KMS-11 (cell line): Measurements from ENCODE around the gene SLC24A4.

Source experiments
- H2AFZ ChIP-seq: fragments of 200-600 bp; sonication (generic); 2 replicates; pipeline ENCODE4 v1.6.1; 2016; ENCODE audit warnings: antibody characterized with exemption, mixed run types, low read depth
- H3K27ac ChIP-seq: fragments of 200-600 bp; sonication (generic); 2 replicates; pipeline ENCODE4 v1.6.1; 2016; ENCODE audit warnings: mild to moderate bottlenecking, mixed run types
- H3K27me3 ChIP-seq: fragments of 200-600 bp; sonication (generic); 2 replicates; pipeline ENCODE4 v1.6.1; 2017; ENCODE audit warnings: mild to moderate bottlenecking, low read depth, mixed run types, moderate library complexity; ENCODE audit not compliant: insufficient read depth
- H3K36me3 ChIP-seq: fragments of 200-600 bp; sonication (generic); 2 replicates; pipeline ENCODE4 v1.6.1; 2017; ENCODE audit warnings: mild to moderate bottlenecking, mixed run types; ENCODE audit not compliant: insufficient read depth
- H3K4me1 ChIP-seq: fragments of 200-600 bp; sonication (generic); 2 replicates; pipeline ENCODE4 v1.6.1; 2016; ENCODE audit warnings: mild to moderate bottlenecking, low read depth, mixed run types; ENCODE audit not compliant: poor library complexity, severe bottlenecking
- H3K4me2 ChIP-seq: fragments of 200-600 bp; sonication (generic); 2 replicates; pipeline ENCODE4 v1.7.0; 2016; ENCODE audit warnings: mild to moderate bottlenecking, mixed run types
- H3K4me3 ChIP-seq: fragments of 200-600 bp; sonication (generic); IDR thresholded peaks from 2 replicates; pipeline ENCODE4 v1.6.1; 2017; ENCODE audit warnings: low read depth, low read length, mixed read lengths; ENCODE audit not compliant: insufficient read depth
- H3K79me2 ChIP-seq: fragments of 200-600 bp; sonication (generic); 2 replicates; pipeline ENCODE4 v1.6.1; 2016; ENCODE audit warnings: low read depth, mixed run types; ENCODE audit not compliant: insufficient read depth
- H3K9ac ChIP-seq: fragments of 200-600 bp; sonication (generic); 2 replicates; pipeline ENCODE4 v1.6.1; 2016; ENCODE audit warnings: mild to moderate bottlenecking, mixed run types
- H4K20me1 ChIP-seq: fragments of 200-600 bp; sonication (generic); 2 replicates; pipeline ENCODE4 v1.6.1; 2016; ENCODE audit warnings: mild to moderate bottlenecking, mixed run types; ENCODE audit not compliant: insufficient read depth
- CTCF ChIP-seq: fragments of 200-600 bp; sonication (generic); conservative IDR thresholded peaks from 2 replicates; pipeline ENCODE4 v1.6.1; 2017; ENCODE audit warnings: low read depth, mild to moderate bottlenecking, antibody characterized with exemption, low read length, moderate library complexity, mixed read lengths

The SLC24A4 gene

GRCh38 chr14:92384461-92385133 lies 61.6 kb downstream of the SLC24A4 start:
- H3K79me2 ChIP-seq, result no peaks in the 10 kb centered on the region
- H3K27me3 ChIP-seq, result no peaks in the 10 kb centered on the region
- no peak overlapping the region for H3K4me2 ChIP-seq
- H3K9ac ChIP-seq, result no peak overlapping the region
- H3K36me3 ChIP-seq, result no peaks in the 10 kb centered on the region
- no peaks in the 10 kb centered on the region for H3K4me1 ChIP-seq
- H3K27ac ChIP-seq, result no peak overlapping the region
- H4K20me1 ChIP-seq, result no peaks in the 10 kb centered on the region
- no peak for TF ChIP-seq CTCF
- H2AFZ ChIP-seq, result no peak overlapping the region
- H3K4me3 ChIP-seq, result no peak overlapping the region

GRCh38 chr14:92385561-92385960 lies 62.6 kb downstream of the SLC24A4 start:
- H3K4me2 ChIP-seq, result no peak overlapping the region
- H3K9ac ChIP-seq, result no peak overlapping the region
- no peak overlapping the region for H3K4me3 ChIP-seq
- H4K20me1 ChIP-seq, result no peaks in the 10 kb centered on the region
- H3K79me2 ChIP-seq, result no peaks in the 10 kb centered on the region
- H3K27ac ChIP-seq, result no peak overlapping the region
- no peaks in the 10 kb centered on the region for H3K36me3 ChIP-seq
- no peaks in the 10 kb centered on the region for H3K4me1 ChIP-seq
- no peak for TF ChIP-seq CTCF
- no peak overlapping the region for H2AFZ ChIP-seq
- no peaks in the 10 kb centered on the region for H3K27me3 ChIP-seq

GRCh38 chr14:92386165-92386564 lies 63.2 kb downstream of the SLC24A4 start:
- H2AFZ ChIP-seq, result no peak overlapping the region
- no peak for TF ChIP-seq CTCF
- H4K20me1 ChIP-seq, result no peaks in the 10 kb centered on the region
- no peak overlapping the region for H3K27ac ChIP-seq
- H3K4me3 ChIP-seq, result no peak overlapping the region
- H3K9ac ChIP-seq, result no peak overlapping the region
- no peaks in the 10 kb centered on the region for H3K4me1 ChIP-seq
- H3K79me2 ChIP-seq, result no peaks in the 10 kb centered on the region
- H3K27me3 ChIP-seq, result no peaks in the 10 kb centered on the region
- H3K4me2 ChIP-seq, result no peak overlapping the region
- H3K36me3 ChIP-seq, result no peaks in the 10 kb centered on the region

GRCh38 chr14:92386637-92387036 lies 63.7 kb downstream of the SLC24A4 start:
- no peaks in the 10 kb centered on the region for H3K4me1 ChIP-seq
- H3K27ac ChIP-seq, result no peak overlapping the region
- no peak overlapping the region for H3K4me2 ChIP-seq
- H2AFZ ChIP-seq, result no peak overlapping the region
- no peaks in the 10 kb centered on the region for H3K36me3 ChIP-seq
- H3K79me2 ChIP-seq, result no peaks in the 10 kb centered on the region
- H4K20me1 ChIP-seq, result no peaks in the 10 kb centered on the region
- H3K9ac ChIP-seq, result no peak overlapping the region
- no peak for TF ChIP-seq CTCF
- no peaks in the 10 kb centered on the region for H3K27me3 ChIP-seq
- no peak overlapping the region for H3K4me3 ChIP-seq
